ENCODE results near the gene ASPA. TPM values are rescaled to one million over a fixed set of nuclear protein-coding genes. Genes with fewer than 3 reads are reported as not detected.
"Not testable (repeated sequence)": the region's sequence is repeated elsewhere in the genome, so short reads cannot be mapped to it uniquely, and the experiment has no call there.

ASPA gene
- not detected for total RNA-seq

GRCh38 chr17:3475812-3476610 is at the start of gene ASPA:
Gene ASPA (plus strand): TSS chr17:3475997. CDS start chr17:3476160, 163 bp downstream.
- Mint-ChIP-seq H3K27me3 (peaks cover 9% of the 10 kb centered on the region), H3K4me1 (no peaks in the 10 kb centered on the region), H3K36me3 (ENCODE audit: low read depth) (no peaks in the 10 kb centered on the region), H3K9me3 (ENCODE audit: low read depth) (no peaks in the 10 kb centered on the region), H3K27ac (no peak within 1 kb of the TSS), H3K4me3 (no peak within 1 kb of the TSS)
- no peak for ATAC-seq
- ChIA-PET POLR2A (no interaction called here), CTCF (no interaction called here)
- intact Hi-C loops (cut with DNase I, micrococcal nuclease): no loop called here
- no peak for DNase-seq

- H3K4me3 Mint-ChIP-seq; H3K36me3 Mint-ChIP-seq (ENCODE audit: low read depth); ATAC-seq; CTCF ChIA-PET; H3K4me1 Mint-ChIP-seq; POLR2A ChIA-PET; H3K9me3 Mint-ChIP-seq (ENCODE audit: low read depth); intact Hi-C loops (cut with DNase I, micrococcal nuclease); H3K27ac Mint-ChIP-seq: not testable (repeated sequence)
- peaks cover 20% of the 10 kb centered on the region for H3K27me3 Mint-ChIP-seq
- DNase-seq: peak; percentile 33
Measured at GRCh38 chr17:3433215-3433614, 42.6 kb upstream of the ASPA start.

GRCh38 chr17:3433741-3434140 is 42.1 kb upstream of the ASPA start, which contains the start of gene OR1E2:
Gene OR1E2 (minus strand): TSS chr17:3433841. CDS start chr17:3433841, 0 bp downstream.
- intact Hi-C loops (cut with DNase I, micrococcal nuclease): no loop called here
- no peaks in the 10 kb centered on the region for H3K4me1 Mint-ChIP-seq
- no peak within 1 kb of the TSS for H3K4me3 Mint-ChIP-seq
- H3K27ac Mint-ChIP-seq: no peak within 1 kb of the TSS
- ATAC-seq (no peak), DNase-seq (no peak)
- H3K36me3 Mint-ChIP-seq (ENCODE audit: low read depth): no peaks in the 10 kb centered on the region
- CTCF ChIA-PET: no interaction called here
- POLR2A ChIA-PET: no interaction called here
- H3K27me3 Mint-ChIP-seq: peaks cover 17% of the 10 kb centered on the region
- peaks cover 3% of the 10 kb centered on the region for H3K9me3 Mint-ChIP-seq (ENCODE audit: low read depth)

GRCh38 chr17:3438368-3438767 is 37.4 kb upstream of the ASPA start:
- Mint-ChIP-seq H3K4me3 (no peak overlapping the region), H3K27ac (no peak overlapping the region), H3K27me3 (peaks cover 25% of the 10 kb centered on the region), H3K4me1 (no peaks in the 10 kb centered on the region), H3K36me3 (ENCODE audit: low read depth) (no peaks in the 10 kb centered on the region), H3K9me3 (ENCODE audit: low read depth) (no peaks in the 10 kb centered on the region)
- ATAC-seq (no peak), DNase-seq (no peak)
- POLR2A ChIA-PET: no interaction called here
- intact Hi-C loops (cut with DNase I, micrococcal nuclease): no loop called here
- CTCF ChIA-PET: no interaction called here

GRCh38 chr17:3440451-3440850 is 35.3 kb upstream of the ASPA start:
- Mint-ChIP-seq H3K9me3 (ENCODE audit: low read depth) (no peaks in the 10 kb centered on the region), H3K4me3 (no peak overlapping the region), H3K36me3 (ENCODE audit: low read depth) (no peaks in the 10 kb centered on the region), H3K27me3 (peaks cover 19% of the 10 kb centered on the region), H3K27ac (no peak overlapping the region), H3K4me1 (no peaks in the 10 kb centered on the region)
- ATAC-seq (no peak), DNase-seq (no peak)
- CTCF ChIA-PET: no interaction called here
- intact Hi-C loops (cut with DNase I, micrococcal nuclease): no loop called here
- POLR2A ChIA-PET: no interaction called here

GRCh38 chr17:3447625-3448024 is 28.2 kb upstream of the ASPA start:
- Mint-ChIP-seq H3K36me3 (ENCODE audit: low read depth) (no peaks in the 10 kb centered on the region), H3K4me3 (no peak overlapping the region), H3K27me3 (peaks cover 11% of the 10 kb centered on the region), H3K27ac (no peak overlapping the region), H3K9me3 (ENCODE audit: low read depth) (no peaks in the 10 kb centered on the region), H3K4me1 (no peaks in the 10 kb centered on the region)
- CTCF ChIA-PET: no interaction called here
- ATAC-seq: no peak
- no peak for DNase-seq
- POLR2A ChIA-PET: no interaction called here
- intact Hi-C loops (cut with DNase I, micrococcal nuclease): no loop called here

GRCh38 chr17:3448059-3448665 is 27.6 kb upstream of the ASPA start:
- H3K4me1 Mint-ChIP-seq: no peaks in the 10 kb centered on the region
- intact Hi-C loops (cut with DNase I, micrococcal nuclease): no loop called here
- no peak overlapping the region for H3K27ac Mint-ChIP-seq
- H3K9me3 Mint-ChIP-seq (ENCODE audit: low read depth): no peaks in the 10 kb centered on the region
- no peak overlapping the region for H3K4me3 Mint-ChIP-seq
- ATAC-seq (no peak), DNase-seq (no peak)
- POLR2A ChIA-PET: no interaction called here
- CTCF ChIA-PET: no interaction called here
- H3K27me3 Mint-ChIP-seq: peaks cover 9% of the 10 kb centered on the region
- H3K36me3 Mint-ChIP-seq (ENCODE audit: low read depth): no peaks in the 10 kb centered on the region

GRCh38 chr17:3466355-3466754 is 9.4 kb upstream of the ASPA start:
- intact Hi-C loops (cut with DNase I, micrococcal nuclease); H3K9me3 Mint-ChIP-seq (ENCODE audit: low read depth); H3K27me3 Mint-ChIP-seq; H3K4me1 Mint-ChIP-seq; H3K36me3 Mint-ChIP-seq (ENCODE audit: low read depth); DNase-seq; ATAC-seq; H3K4me3 Mint-ChIP-seq; H3K27ac Mint-ChIP-seq; POLR2A ChIA-PET: not testable (repeated sequence)
- CTCF ChIA-PET: interaction anchor here (0.6 kb wide), 1 partner anchor 12 kb away, joined by 4 read pairs; no protein-coding TSS in a partner anchor

- Mint-ChIP-seq H3K4me3 (no peak overlapping the region), H3K4me1 (no peaks in the 10 kb centered on the region), H3K27ac (no peak overlapping the region), H3K36me3 (ENCODE audit: low read depth) (no peaks in the 10 kb centered on the region), H3K9me3 (ENCODE audit: low read depth) (no peaks in the 10 kb centered on the region), H3K27me3 (peaks cover 2% of the 10 kb centered on the region)
- intact Hi-C loops (cut with DNase I, micrococcal nuclease): no loop called here
- POLR2A ChIA-PET: no interaction called here
- CTCF ChIA-PET: interaction anchor here (0.6 kb wide), 1 partner anchor 9 kb away, joined by 3 read pairs; no protein-coding TSS in a partner anchor
- no peak for ATAC-seq
- DNase-seq: no peak
Measured at GRCh38 chr17:3469529-3469928, 6.3 kb upstream of the ASPA start.

- no peak within 1 kb of the TSS for H3K4me3 Mint-ChIP-seq
- no peaks in the 10 kb centered on the region for H3K9me3 Mint-ChIP-seq (ENCODE audit: low read depth)
- peaks cover 2% of the 10 kb centered on the region for H3K27me3 Mint-ChIP-seq
- intact Hi-C loops (cut with DNase I, micrococcal nuclease): no loop called here
- no peaks in the 10 kb centered on the region for H3K4me1 Mint-ChIP-seq
- no peak within 1 kb of the TSS for H3K27ac Mint-ChIP-seq
- CTCF ChIA-PET: no interaction called here
- POLR2A ChIA-PET: no interaction called here
- no peaks in the 10 kb centered on the region for H3K36me3 Mint-ChIP-seq (ENCODE audit: low read depth)
- DNase-seq (no peak), ATAC-seq (no peak)
Measured at GRCh38 chr17:3471599-3471998, 4.2 kb upstream of the ASPA start, which contains the start of gene SPATA22. Gene SPATA22 (minus strand): TSS chr17:3471819. CDS start chr17:3469325, 2,494 bp downstream.

- intact Hi-C loops (cut with DNase I, micrococcal nuclease): no loop called here
- Mint-ChIP-seq H3K9me3 (ENCODE audit: low read depth) (no peaks in the 10 kb centered on the region), H3K27ac (no peak overlapping the region), H3K27me3 (peaks cover 2% of the 10 kb centered on the region), H3K4me1 (no peaks in the 10 kb centered on the region), H3K36me3 (ENCODE audit: low read depth) (no peaks in the 10 kb centered on the region), H3K4me3 (no peak overlapping the region)
- POLR2A ChIA-PET: no interaction called here
- no peak for DNase-seq
- ATAC-seq: no peak
- CTCF ChIA-PET: no interaction called here
Measured at GRCh38 chr17:3472137-3472536, 3.7 kb upstream of the ASPA start.

GRCh38 chr17:3474212-3474611 is 1.6 kb upstream of the ASPA start:
- intact Hi-C loops (cut with DNase I, micrococcal nuclease): no loop called here
- Mint-ChIP-seq H3K36me3 (ENCODE audit: low read depth) (no peaks in the 10 kb centered on the region), H3K4me1 (no peaks in the 10 kb centered on the region), H3K4me3 (no peak overlapping the region), H3K27me3 (peaks cover 7% of the 10 kb centered on the region), H3K9me3 (ENCODE audit: low read depth) (no peaks in the 10 kb centered on the region), H3K27ac (no peak overlapping the region)
- ATAC-seq: no peak
- ChIA-PET POLR2A (no interaction called here), CTCF (no interaction called here)
- DNase-seq: no peak
